HepG2 (cell line): ENCODE data around the gene MYO15A. TPM values are rescaled to one million over a fixed set of nuclear protein-coding genes. Genes with fewer than 3 reads are reported as not detected.

Experiments
- AHDC1 ChIP-seq: sonication (generic); formaldehyde crosslinking; IDR thresholded peaks from 2 replicates; pipeline ENCODE4 v1.5.1; 2020; ENCODE audit warnings: mild to moderate bottlenecking, missing genetic modification reagents, borderline replicate concordance
- ATF7 ChIP-seq, 2 experiments: fragments of 450-650 bp in 1 of 2; sonication (generic) in 1 of 2; formaldehyde crosslinking in 1 of 2; IDR thresholded peaks; 2 replicates each; pipeline versions ENCODE4 v1.4.0 to v1.6.1; 2016 to 2020; ENCODE audit warnings: antibody characterized with exemption in 1 of 2, mild to moderate bottlenecking in 1 of 2, missing genetic modification reagents in 1 of 2
- CREB1 ChIP-seq, 2 experiments: fragments of 450-650 bp in 1 of 2; IDR thresholded peaks; 2 replicates each; pipeline ENCODE4 v1.6.1; 2016 to 2017; ENCODE audit warnings: control low read depth in 1 of 2, mild to moderate bottlenecking in 1 of 2, missing compliant biosample characterization in 1 of 2, missing genetic modification characterization in 1 of 2
- E2F1 ChIP-seq: sonication (generic); formaldehyde crosslinking; IDR thresholded peaks from 2 replicates; pipeline ENCODE4 v1.5.0; 2020; ENCODE audit warnings: missing genetic modification reagents
- HCFC1 ChIP-seq: fragments of 150-350 bp; IDR thresholded peaks from 2 replicates; pipeline ENCODE4 v1.6.1; 2014; ENCODE audit warnings: low read depth, low read length
- HDAC1 ChIP-seq: sonication (generic); formaldehyde crosslinking; IDR thresholded peaks from 2 replicates; pipeline ENCODE4 v1.5.1; 2020; ENCODE audit warnings: mild to moderate bottlenecking, missing genetic modification reagents
- HIVEP1 ChIP-seq: sonication (generic); formaldehyde crosslinking; IDR thresholded peaks from 2 replicates; pipeline ENCODE4 v1.4.0; 2020; ENCODE audit warnings: mild to moderate bottlenecking, missing genetic modification reagents
- NR2F2 ChIP-seq: IDR thresholded peaks from 2 replicates; pipeline ENCODE4 v1.6.1; 2012; ENCODE audit warnings: low read depth, inconsistent platforms, borderline replicate concordance
- PATZ1 ChIP-seq: sonication (generic); formaldehyde crosslinking; IDR thresholded peaks from 2 replicates; pipeline ENCODE4 v1.4.0; 2020; ENCODE audit warnings: missing genetic modification reagents
- PHF8 ChIP-seq: sonication (generic); formaldehyde crosslinking; IDR thresholded peaks from 2 replicates; pipeline ENCODE4 v1.5.0; 2020; ENCODE audit warnings: missing genetic modification reagents
- TAF1 ChIP-seq: sonication (generic); formaldehyde crosslinking; IDR thresholded peaks from 2 replicates; pipeline ENCODE4 v1.4.0; 2020; ENCODE audit warnings: missing genetic modification reagents
- WIZ ChIP-seq: sonication (generic); formaldehyde crosslinking; IDR thresholded peaks from 2 replicates; pipeline ENCODE4 v1.5.1; 2020; ENCODE audit warnings: mild to moderate bottlenecking, missing genetic modification reagents
- ZBTB2 ChIP-seq: sonication (generic); formaldehyde crosslinking; IDR thresholded peaks from 2 replicates; pipeline ENCODE4 v1.8.0; 2022; ENCODE audit warnings: low read depth, missing genetic modification reagents
- ZNF549 ChIP-seq: sonication (generic); formaldehyde crosslinking; IDR thresholded peaks from 2 replicates; pipeline ENCODE4 v1.5.0; 2020; ENCODE audit warnings: missing genetic modification reagents
- ZNF652 ChIP-seq: IDR thresholded peaks from 2 replicates; pipeline ENCODE4 v1.6.1; 2016; ENCODE audit warnings: low read depth, borderline replicate concordance
- ZNF704 ChIP-seq: sonication (generic); formaldehyde crosslinking; IDR thresholded peaks from 2 replicates; pipeline ENCODE4 v1.8.1; 2023; ENCODE audit warnings: mild to moderate bottlenecking, inconsistent platforms, moderate library complexity, missing genetic modification reagents, borderline replicate concordance
- ZNF737 ChIP-seq: sonication (generic); formaldehyde crosslinking; IDR thresholded peaks from 2 replicates; pipeline ENCODE4 v1.5.0; 2020; ENCODE audit warnings: missing genetic modification reagents, mild to moderate bottlenecking, borderline replicate concordance
- polyA plus RNA-seq, 8 experiments: library from polyadenylated mRNA; depleted of rRNA in 3 of 8; stranded (reverse) in 7 of 8; unstranded in 1 of 8; fragments of >200 nt; fragmentation: Illumina TruSeq in 4 of 8; extraction: Trizol in 4 of 8; gene quantifications; 2 replicates each; pipeline versions ENCODE4 v1.2.1 to v1.2.3, GENCODE V29; 2011 to 2016; ENCODE audit warnings: low read depth in 4 of 8, missing spikeins in 1 of 8, mixed read lengths in 1 of 8; ENCODE audit not compliant: insufficient read depth in 1 of 8
- total RNA-seq, 5 experiments: library from RNA; depleted of rRNA; stranded (reverse); fragments of >200 nt; fragmentation: Illumina TruSeq; extraction: Trizol; gene quantifications; 2 replicates each; pipeline ENCODE4 v1.2.3, GENCODE V29; 2016; ENCODE audit warnings: low read depth in 1 of 5

Gene MYO15A
- total and polyA plus RNA-seq, 2 of the 13 experiments (the other 11 are each of a cell fraction or from before 2014, with no cell fraction given), result 0.07 to 0.20 TPM

GRCh38 chr17:18182978-18183333, 74.4 kb downstream of the MYO15A start (continued):
- no peak for TF ChIP-seq AHDC1 (CRISPR knock-in tag)
- no peak; the same call in 1 of the 2 replicates for TF ChIP-seq HCFC1
- TF ChIP-seq WIZ (CRISPR knock-in tag), result 0 out of 2 replicates have a peak, but pooled peaks have one; percentile 49
- no peak for TF ChIP-seq NR2F2
- TF ChIP-seq ZBTB2 (CRISPR knock-in tag), result peak; percentile 61
- peak; percentile 28; the same call in 1 of the 2 replicates for TF ChIP-seq HDAC1 (CRISPR knock-in tag)
- no peak for TF ChIP-seq ZNF737
- peak; percentile 83 for TF ChIP-seq TAF1 (CRISPR knock-in tag)
- TF ChIP-seq ATF7 (IDR thresholded peaks at IDR 0.05), result no peak
- no peak; the same call in 1 of the 2 replicates for TF ChIP-seq ATF7 (CRISPR knock-in tag; IDR thresholded peaks at IDR 0.05)
- peak; percentile 52; the same call in 1 of the 2 replicates for TF ChIP-seq ZNF704
- peak; percentile 78 for TF ChIP-seq PHF8 (CRISPR knock-in tag)
- TF ChIP-seq HIVEP1 (CRISPR knock-in tag), result 0 out of 2 replicates have a peak, but pooled peaks have one; percentile 31
- TF ChIP-seq CREB1 (IDR thresholded peaks at IDR 0.05), result no peak
- TF ChIP-seq CREB1 (CRISPR knock-in tag; IDR thresholded peaks at IDR 0.05), result peak; percentile 89; the same call in 1 of the 2 replicates
- TF ChIP-seq ZNF549, result no peak
- 0 out of 2 replicates have a peak, but pooled peaks have one; percentile 12 for TF ChIP-seq E2F1 (CRISPR knock-in tag)
- no peak for TF ChIP-seq ZNF652
- TF ChIP-seq PATZ1, result peak; percentile 86
